BLaER1 treated with 17β-estradiol and CSF1 and Interleukin-3, amounts not matched to agents 10 nM and 100 nM (cell line): ENCODE measurements around the gene SASH1.

Experiments used
- H3K27ac ChIP-seq, 11 experiments: shearing (Covaris generic); formaldehyde crosslinking; 2 replicates each; pipeline ENCODE4 v1.8.1; 2022
- H3K27me3 ChIP-seq, 11 experiments: shearing (Covaris generic); formaldehyde crosslinking; 2 replicates each; pipeline ENCODE4 v1.8.1; 2022
- H3K36me3 ChIP-seq, 11 experiments: shearing (Covaris generic); formaldehyde crosslinking; 2 replicates each; pipeline ENCODE4 v1.8.1; 2022
- H3K4me1 ChIP-seq, 10 experiments: shearing (Covaris generic); formaldehyde crosslinking; 2 replicates each; pipeline ENCODE4 v1.8.1; 2022
- H3K4me2 ChIP-seq, 11 experiments: shearing (Covaris generic); formaldehyde crosslinking; 2 replicates each; pipeline ENCODE4 v1.8.1; 2022
- H3K4me3 ChIP-seq, 10 experiments: shearing (Covaris generic); formaldehyde crosslinking; 2 replicates each; pipeline ENCODE4 v1.8.1; 2022
- H3K9ac ChIP-seq, 11 experiments: shearing (Covaris generic); formaldehyde crosslinking; 2 replicates each; pipeline ENCODE4 v1.8.1; 2022
- H3K9me3 ChIP-seq, 11 experiments: shearing (Covaris generic); formaldehyde crosslinking; replicated peaks in 1 of 11; 2 replicates each; pipeline ENCODE4 v1.8.1; 2022
- H4K20me1 ChIP-seq, 11 experiments: shearing (Covaris generic); formaldehyde crosslinking; 2 replicates each; pipeline ENCODE4 v1.8.1; 2022
- Cebpa-rat ChIP-seq, 11 experiments: shearing (Covaris generic); IDR thresholded peaks; 2 replicates each; pipeline ENCODE4 v1.8.1; 2022

SASH1 gene

DNA sequence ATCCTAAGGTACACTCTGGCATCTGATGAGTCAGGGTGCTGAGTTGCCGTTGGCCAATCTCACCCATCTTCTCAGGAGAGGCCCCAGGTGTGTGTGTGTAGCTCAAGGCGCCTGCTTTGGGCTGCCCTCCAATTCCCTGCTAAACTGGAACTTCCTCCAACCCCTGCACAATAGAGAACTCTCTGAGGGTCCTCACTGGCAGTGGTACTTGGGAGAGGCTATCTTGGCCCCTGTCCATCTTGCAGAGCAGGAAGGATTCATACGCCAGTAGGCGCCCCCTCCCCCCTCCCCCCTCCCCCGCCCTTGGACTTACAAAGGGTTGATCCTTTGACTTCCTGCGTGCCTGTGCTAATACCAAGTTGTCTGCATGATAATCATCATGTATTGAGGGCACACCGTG lies 173.6 kb downstream of the SASH1 start:
- Histone ChIP-seq H3K36me3 (peaks cover 0 to 20% (median 0%) of the 10 kb centered on the region in 11 experiments; a peak in 2 of 22 replicates), H3K4me2 (peak overlapping the region in 2 of 11 experiments; percentile 29 to 45; a peak in 4 of 22 replicates), H3K9ac (no peak overlapping the region), H3K9me3 (no peaks in the 10 kb centered on the region), H3K27me3 (peaks cover 0 to 5% (median 0%) of the 10 kb centered on the region in 11 experiments; a peak in 1 of 22 replicates), H3K27ac (no peak overlapping the region), H3K4me1 (peaks cover 21 to 39% (median 25%) of the 10 kb centered on the region in 10 experiments), H3K4me3 (no peak overlapping the region), H4K20me1 (peaks cover 0 to 12% (median 0%) of the 10 kb centered on the region in 11 experiments; a peak in 3 of 22 replicates)
- TF ChIP-seq Cebpa-rat (IDR thresholded peaks at IDR 0.05), result no peak

DNA sequence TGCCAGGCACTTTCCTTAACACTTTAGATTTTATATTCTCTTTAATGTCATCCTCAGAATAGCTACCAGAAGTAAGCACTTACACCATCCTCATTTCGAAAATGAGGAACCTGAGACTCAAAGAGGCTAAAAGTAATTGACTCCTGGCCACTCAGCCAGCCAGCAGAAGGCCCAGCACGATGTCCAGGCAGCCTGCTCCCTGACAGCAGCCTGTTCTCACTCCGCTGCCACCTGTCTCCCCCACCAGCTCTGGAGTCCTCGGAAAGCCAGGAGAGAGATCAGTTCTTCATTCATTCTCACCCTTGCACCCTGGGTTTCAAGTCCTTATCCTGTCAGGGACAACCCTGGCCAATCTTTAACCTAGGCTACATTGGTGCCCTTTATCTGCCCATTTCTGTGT lies 174.0 kb downstream of the SASH1 start:
- Histone ChIP-seq H3K36me3 (peaks cover 0 to 20% (median 0%) of the 10 kb centered on the region in 11 experiments; a peak in 2 of 22 replicates), H3K27ac (no peak overlapping the region), H3K4me3 (no peak overlapping the region), H3K4me1 (peaks cover 25 to 43% (median 29%) of the 10 kb centered on the region in 10 experiments), H3K9me3 (no peaks in the 10 kb centered on the region), H3K27me3 (peaks cover 0 to 5% (median 0%) of the 10 kb centered on the region in 11 experiments; a peak in 1 of 22 replicates), H3K4me2 (peak overlapping the region in 5 of 11 experiments; percentile 29 to 45 (median 35); a peak in 8 of 22 replicates), H4K20me1 (peaks cover 0 to 12% (median 0%) of the 10 kb centered on the region in 11 experiments; a peak in 3 of 22 replicates), H3K9ac (no peak overlapping the region)
- no peak for TF ChIP-seq Cebpa-rat (IDR thresholded peaks at IDR 0.05)

DNA sequence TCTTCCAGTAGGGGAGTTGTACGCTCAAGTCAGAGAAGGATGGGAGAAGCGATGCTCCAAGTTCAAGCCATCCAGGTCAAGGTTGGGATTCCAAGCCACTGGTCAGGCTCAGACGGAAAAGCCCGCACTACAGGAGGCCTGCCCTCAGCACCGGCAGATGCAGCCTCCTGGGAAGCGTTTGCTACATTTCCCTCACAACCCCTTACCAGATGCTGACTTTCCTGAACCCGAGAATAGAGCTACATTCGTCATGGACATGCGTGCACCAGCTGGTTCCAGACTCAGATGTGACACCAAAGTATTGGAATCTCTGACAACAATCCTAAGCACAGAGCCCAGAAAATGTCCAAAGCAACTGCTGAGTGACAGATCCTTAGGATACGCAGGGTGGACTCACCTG lies 174.8 kb downstream of the SASH1 start:
- H3K4me3 ChIP-seq, result no peak overlapping the region
- no peak for TF ChIP-seq Cebpa-rat (IDR thresholded peaks at IDR 0.05)
- H3K27ac ChIP-seq, result no peak overlapping the region
- H3K9me3 ChIP-seq, result no peaks in the 10 kb centered on the region
- H3K4me2 ChIP-seq, result 0 out of 22 replicates have a peak overlapping the region, but pooled peaks of 1 of the 11 experiments have one; percentile 35
- peaks cover 30 to 48% (median 36%) of the 10 kb centered on the region in 10 experiments for H3K4me1 ChIP-seq
- no peak overlapping the region for H3K9ac ChIP-seq
- peaks cover 0 to 12% (median 0%) of the 10 kb centered on the region in 11 experiments; a peak in 3 of 22 replicates for H4K20me1 ChIP-seq
- peaks cover 0 to 20% (median 0%) of the 10 kb centered on the region in 11 experiments; a peak in 2 of 22 replicates for H3K36me3 ChIP-seq
- peaks cover 0 to 5% (median 0%) of the 10 kb centered on the region in 11 experiments; a peak in 1 of 22 replicates for H3K27me3 ChIP-seq

DNA sequence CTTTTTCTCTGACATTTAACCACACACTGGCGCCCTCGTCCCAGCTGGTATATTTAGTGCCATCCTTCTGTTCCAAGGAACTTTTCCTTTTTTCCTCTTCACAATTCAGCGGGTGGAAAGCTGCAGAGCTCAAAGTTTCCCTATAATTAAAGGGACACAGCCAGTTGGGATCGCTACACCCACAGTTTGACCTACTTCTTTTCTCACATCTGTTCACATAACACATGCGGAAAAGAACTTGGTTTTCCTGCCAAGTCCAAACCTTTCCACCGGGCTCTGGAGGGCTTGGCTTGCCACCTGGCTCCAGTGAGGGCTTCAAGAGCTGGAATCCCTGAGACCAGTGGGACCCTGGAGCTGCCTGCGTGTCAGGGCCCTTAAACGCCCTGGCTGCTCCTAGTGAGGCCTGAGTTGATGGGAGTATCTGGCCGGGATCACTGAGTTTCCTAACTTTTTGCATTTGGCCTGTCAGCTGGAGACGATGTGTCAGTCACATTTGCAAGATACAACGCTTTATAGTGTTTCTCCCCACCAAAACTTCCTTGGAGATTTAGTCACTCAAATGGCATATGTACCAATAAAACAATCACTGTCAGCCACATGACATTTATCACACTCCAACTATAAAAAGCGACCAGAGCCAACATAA lies 176.0 kb downstream of the SASH1 start:
- Histone ChIP-seq H3K36me3 (peaks cover 0 to 20% (median 0%) of the 10 kb centered on the region in 11 experiments; a peak in 2 of 22 replicates), H3K27me3 (peaks cover 0 to 5% (median 0%) of the 10 kb centered on the region in 11 experiments; a peak in 1 of 22 replicates), H3K9me3 (no peaks in the 10 kb centered on the region), H4K20me1 (peaks cover 0 to 3% (median 0%) of the 10 kb centered on the region in 11 experiments; a peak in 3 of 22 replicates), H3K27ac (no peak overlapping the region), H3K4me3 (no peak overlapping the region), H3K9ac (no peak overlapping the region), H3K4me1 (peaks cover 30 to 48% (median 36%) of the 10 kb centered on the region in 10 experiments), H3K4me2 (0 out of 22 replicates have a peak overlapping the region, but pooled peaks of 3 of the 11 experiments have one; percentile 81 to 89 (median 84))
- TF ChIP-seq Cebpa-rat (IDR thresholded peaks at IDR 0.05), result no peak

DNA sequence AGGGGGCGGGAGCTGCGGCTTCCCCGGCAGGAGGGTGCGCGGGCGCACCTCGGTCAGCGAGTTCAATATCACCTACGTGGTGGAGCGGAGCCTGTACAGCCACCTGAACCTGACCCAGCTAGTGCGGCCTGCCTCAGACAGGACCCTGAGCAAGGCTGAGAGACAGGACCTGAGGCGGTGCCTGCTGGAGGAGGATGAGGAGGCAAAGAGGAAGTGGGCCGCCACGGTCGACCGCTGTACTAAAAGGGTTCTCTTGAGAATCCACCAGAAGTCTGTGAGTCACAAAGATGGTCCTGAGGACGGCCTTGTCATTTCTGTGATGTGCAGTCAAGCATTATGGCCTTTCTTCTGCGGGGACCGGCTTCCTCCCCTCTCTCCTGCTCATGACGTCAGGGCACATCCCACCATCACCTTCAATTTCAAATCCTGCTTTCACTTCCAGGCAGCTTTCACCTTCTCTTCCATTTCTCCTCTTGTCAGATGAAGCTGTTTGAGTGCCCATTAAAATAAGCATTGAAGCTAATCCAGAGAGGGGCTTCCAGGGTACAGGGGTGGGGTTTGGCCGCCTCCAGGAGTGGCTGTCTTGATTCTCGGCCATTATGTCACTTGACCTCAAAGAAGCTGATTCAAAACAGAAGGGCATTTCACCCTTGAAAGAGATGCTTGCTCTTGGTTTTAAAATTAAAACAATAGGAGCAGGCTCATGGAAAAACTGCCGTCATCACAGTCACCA lies 177.6 kb downstream of the SASH1 start:
- peak overlapping the region; percentile 72 to 91 (median 84) for H3K4me2 ChIP-seq
- H3K9me3 ChIP-seq, result no peaks in the 10 kb centered on the region
- H3K4me1 ChIP-seq, result peaks cover 32 to 55% (median 44%) of the 10 kb centered on the region in 10 experiments
- H4K20me1 ChIP-seq, result peaks cover 0 to 3% (median 0%) of the 10 kb centered on the region in 11 experiments; a peak in 3 of 22 replicates
- H3K27ac ChIP-seq, result peak overlapping the region in 7 of 11 experiments; percentile 20 to 58 (median 35); a peak in 11 of 22 replicates
- peaks cover 0 to 5% (median 0%) of the 10 kb centered on the region in 11 experiments; a peak in 1 of 22 replicates for H3K27me3 ChIP-seq
- H3K36me3 ChIP-seq, result peaks cover 0 to 20% (median 0%) of the 10 kb centered on the region in 11 experiments; a peak in 1 of 22 replicates
- H3K9ac ChIP-seq, result peak overlapping the region in 3 of 11 experiments; percentile 22 to 38 (median 24); a peak in 5 of 22 replicates
- H3K4me3 ChIP-seq, result peak overlapping the region in 3 of 10 experiments; percentile 15 to 38 (median 19); a peak in 5 of 20 replicates
- no peak for TF ChIP-seq Cebpa-rat (IDR thresholded peaks at IDR 0.05)

DNA sequence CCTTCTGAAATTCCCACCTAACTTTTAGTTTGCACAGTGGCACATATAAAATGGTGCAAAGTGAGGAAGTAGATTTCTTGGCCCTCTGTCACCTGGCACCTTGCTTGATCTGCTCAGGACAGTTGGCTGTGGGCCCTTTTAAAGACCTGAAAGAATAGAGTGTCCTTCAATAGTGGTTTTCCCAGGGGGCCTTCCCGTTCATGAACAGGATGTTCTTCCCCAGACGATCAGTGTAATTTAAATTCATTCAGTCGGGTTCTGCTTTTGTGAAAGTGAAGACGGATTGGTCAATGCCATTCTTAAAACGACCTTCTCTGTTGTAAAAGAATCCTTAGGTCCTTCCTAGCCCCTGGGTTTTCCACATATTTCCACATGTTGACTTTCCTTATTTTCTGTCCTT lies 178.5 kb downstream of the SASH1 start:
- H3K4me3 ChIP-seq, result no peak overlapping the region
- H3K27me3 ChIP-seq, result peaks cover 0 to 5% (median 0%) of the 10 kb centered on the region in 11 experiments; a peak in 1 of 22 replicates
- no peak overlapping the region for H3K9ac ChIP-seq
- peaks cover 0 to 3% (median 0%) of the 10 kb centered on the region in 11 experiments; a peak in 3 of 22 replicates for H4K20me1 ChIP-seq
- H3K4me1 ChIP-seq, result peaks cover 32 to 59% (median 46%) of the 10 kb centered on the region in 10 experiments
- H3K27ac ChIP-seq, result no peak overlapping the region
- peak overlapping the region; percentile 72 to 91 (median 84) for H3K4me2 ChIP-seq
- no peaks in the 10 kb centered on the region for H3K9me3 ChIP-seq
- peaks cover 0 to 17% (median 0%) of the 10 kb centered on the region in 11 experiments; a peak in 1 of 22 replicates for H3K36me3 ChIP-seq
- TF ChIP-seq Cebpa-rat (IDR thresholded peaks at IDR 0.05), result no peak

DNA sequence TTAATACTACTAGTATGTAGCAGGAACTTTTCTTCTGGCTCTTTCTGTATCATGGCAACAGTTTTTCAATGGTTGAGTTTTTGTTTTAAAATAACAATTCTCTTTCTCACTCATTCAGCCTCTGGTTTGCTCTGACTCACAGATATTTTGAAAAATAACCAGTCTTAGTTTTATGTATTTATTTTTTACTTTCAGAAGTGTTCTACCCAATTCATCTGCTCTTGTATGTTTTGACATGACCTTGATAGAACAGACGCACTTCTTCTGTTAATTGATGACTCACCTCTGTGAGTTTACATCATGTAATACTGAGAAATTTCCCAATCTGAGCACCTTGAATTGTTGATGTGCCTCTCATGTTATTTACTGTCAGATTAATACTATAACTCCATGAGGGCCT lies 178.9 kb downstream of the SASH1 start:
- H3K9ac ChIP-seq, result no peak overlapping the region
- no peak overlapping the region for H3K4me3 ChIP-seq

DNA sequence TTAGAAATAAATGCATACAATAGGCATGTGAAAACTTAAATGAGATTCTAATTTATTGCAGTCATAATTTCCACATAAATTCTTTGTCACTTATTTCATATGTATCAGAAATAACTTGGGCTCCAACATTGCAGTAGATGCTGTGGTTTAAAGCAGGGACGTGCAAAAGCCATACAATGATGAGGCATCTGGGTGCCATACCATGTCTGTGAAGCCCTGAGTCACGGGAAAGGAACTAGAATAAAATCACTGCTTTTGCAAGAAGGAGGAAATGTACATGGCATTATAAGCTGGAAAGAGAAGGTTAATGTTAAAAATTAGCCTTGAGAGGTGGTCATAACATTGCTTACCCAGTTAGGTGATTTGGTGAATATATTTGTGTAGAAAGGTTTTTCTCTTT lies 180.4 kb downstream of the SASH1 start:
- no peak for TF ChIP-seq Cebpa-rat (IDR thresholded peaks at IDR 0.05)
- peaks cover 0 to 12% (median 0%) of the 10 kb centered on the region in 11 experiments; a peak in 2 of 22 replicates for H3K36me3 ChIP-seq
- no peak overlapping the region for H3K4me3 ChIP-seq
- no peak overlapping the region for H3K27ac ChIP-seq
- no peak overlapping the region for H3K9ac ChIP-seq
- peaks cover 0 to 3% (median 0%) of the 10 kb centered on the region in 11 experiments; a peak in 3 of 22 replicates for H4K20me1 ChIP-seq
- no peak overlapping the region for H3K4me2 ChIP-seq
- peaks cover 0 to 5% (median 0%) of the 10 kb centered on the region in 11 experiments; a peak in 1 of 22 replicates for H3K27me3 ChIP-seq
- H3K4me1 ChIP-seq, result peaks cover 30 to 49% (median 40%) of the 10 kb centered on the region in 10 experiments
- H3K9me3 ChIP-seq, result no peaks in the 10 kb centered on the region

More for the DNA sequence above, 178.9 kb downstream of the SASH1 start:
- H3K4me2 ChIP-seq, result peak overlapping the region; percentile 72 to 91 (median 84)
- H3K4me1 ChIP-seq, result peaks cover 32 to 54% (median 43%) of the 10 kb centered on the region in 10 experiments
- H3K27me3 ChIP-seq, result peaks cover 0 to 5% (median 0%) of the 10 kb centered on the region in 11 experiments; a peak in 1 of 22 replicates
- peaks cover 0 to 3% (median 0%) of the 10 kb centered on the region in 11 experiments; a peak in 3 of 22 replicates for H4K20me1 ChIP-seq
- peaks cover 0 to 17% (median 0%) of the 10 kb centered on the region in 11 experiments; a peak in 1 of 22 replicates for H3K36me3 ChIP-seq
- H3K9me3 ChIP-seq, result no peaks in the 10 kb centered on the region
- no peak overlapping the region for H3K27ac ChIP-seq
- TF ChIP-seq Cebpa-rat (IDR thresholded peaks at IDR 0.05), result no peak
